NCI-H1092 (cell line): Measurements from ENCODE around the gene C1orf167.
A peak's percentile ranks its signal among the peaks of the same experiment; 100 is the strongest.
"Not testable (repeated sequence)": the region's sequence is repeated elsewhere in the genome, so short reads cannot be mapped to it uniquely, and the experiment has no call there.

ENCODE experiments used
- DNase-seq: peaks from one replicate; lab custom pipeline; 2025; lab: John Stamatoyannopoulos, UW

The C1orf167 gene

DNA sequence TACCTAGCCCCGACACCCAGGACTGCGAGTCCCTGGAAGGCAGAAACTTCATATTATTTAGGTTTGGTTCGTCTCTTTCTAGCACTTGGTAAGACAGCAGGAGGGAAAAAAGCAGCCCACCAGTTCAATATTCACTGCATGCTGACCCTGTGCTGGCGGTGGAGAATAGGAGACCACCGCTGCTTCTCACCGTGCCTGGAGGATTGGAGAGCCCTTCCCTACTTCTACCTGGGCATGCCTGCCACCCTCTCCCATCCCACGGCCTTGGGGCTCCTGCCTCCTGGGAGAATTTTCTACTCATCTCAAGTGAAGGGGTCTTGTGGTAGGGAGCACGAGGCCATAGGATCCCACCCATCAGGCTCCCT lies 38.4 kb downstream of the C1orf167 start:
- no peak for DNase-seq

- DNase-seq, result no peak
Measured at GRCh38 chr1:11800756-11801433, 38.9 kb downstream of the C1orf167 start.

GRCh38 chr1:11802616-11802972 lies 40.6 kb downstream of the C1orf167 start:
- DNase-seq, result no peak

DNA sequence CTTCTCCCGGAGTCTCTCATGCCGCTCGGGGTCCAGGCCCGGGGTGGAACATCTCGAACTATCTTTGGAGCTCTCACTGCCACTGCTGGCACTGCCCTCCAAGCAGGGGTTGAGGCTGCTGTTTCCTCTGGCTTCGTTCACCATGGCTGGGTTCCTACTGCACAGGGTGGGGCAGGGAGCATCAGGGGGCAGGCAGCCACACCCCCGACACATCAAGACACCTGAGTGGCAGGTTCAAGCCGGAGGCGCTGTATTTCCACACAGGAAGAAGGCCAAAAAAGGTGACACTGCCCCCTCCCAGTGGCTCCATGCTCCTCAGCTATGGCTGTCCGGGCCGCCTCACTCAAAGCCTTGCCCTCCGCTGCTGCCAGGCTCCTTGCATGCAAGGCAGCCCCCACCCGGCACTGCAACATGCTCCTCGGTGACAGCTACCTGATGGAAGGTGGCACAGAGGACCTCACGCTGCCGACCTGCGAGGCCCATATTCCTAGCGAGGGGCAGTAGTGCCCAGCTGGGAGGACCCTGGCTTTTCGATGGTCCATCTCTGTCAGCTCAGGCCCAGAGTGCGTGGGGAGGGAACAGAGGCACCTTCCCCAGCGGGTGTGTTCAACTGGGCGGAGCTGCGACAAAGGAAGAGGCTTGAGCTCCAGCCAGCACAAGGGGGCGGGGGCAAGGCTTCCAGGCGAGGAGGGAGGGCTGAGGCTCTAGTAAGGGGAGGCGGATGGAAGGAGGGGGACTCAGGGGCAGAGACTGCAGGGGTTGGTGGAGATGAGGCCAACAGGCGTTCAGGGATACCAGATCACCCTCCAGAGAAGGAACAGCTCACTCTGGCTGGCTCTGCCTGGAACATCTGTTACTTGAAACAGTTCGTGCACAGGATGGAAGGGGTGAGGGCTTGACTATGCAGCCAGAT lies 41.2 kb downstream of the C1orf167 start:
- no peak for DNase-seq

DNA sequence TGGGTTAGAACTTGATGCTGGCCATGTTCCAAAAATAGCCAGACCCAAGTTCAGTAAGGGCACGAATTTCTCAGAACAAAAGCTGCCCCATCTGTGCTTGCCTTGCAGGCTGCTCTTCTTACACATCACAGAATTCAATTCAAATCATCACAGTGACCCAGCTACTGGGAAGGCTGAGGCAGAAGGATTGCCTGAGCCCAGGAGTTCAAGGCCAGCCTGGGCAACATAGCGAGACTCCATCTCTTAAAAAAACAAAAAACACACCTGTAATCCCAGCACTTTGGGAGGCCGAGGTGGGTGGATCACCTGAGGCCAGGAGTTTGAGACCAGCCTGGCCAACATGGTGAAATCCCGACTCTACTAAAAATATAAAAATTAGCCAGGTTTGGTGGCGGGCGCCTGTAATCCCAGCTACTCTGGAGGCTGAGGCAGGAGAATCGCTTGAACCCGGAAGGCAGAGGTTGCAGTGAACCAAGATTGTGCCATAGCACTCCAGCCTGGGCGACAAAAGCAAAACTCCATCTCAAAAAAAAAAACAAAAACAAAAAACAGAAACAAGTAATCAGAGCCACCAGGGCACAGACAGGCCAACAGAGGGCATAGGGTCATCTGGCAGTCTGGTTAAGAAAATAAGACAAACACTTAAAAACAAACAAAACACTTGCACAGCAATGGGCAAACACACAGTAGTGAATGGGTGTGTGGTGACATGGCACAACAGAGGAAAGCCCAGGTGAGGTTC lies 42.1 kb downstream of the C1orf167 start:
- not testable (repeated sequence) for DNase-seq

GRCh38 chr1:11804666-11805421 lies 42.9 kb downstream of the C1orf167 start:
- peak; percentile 48 for DNase-seq

- DNase-seq, result peak; percentile 99
Measured at GRCh38 chr1:11805422-11806306, 43.7 kb downstream of the C1orf167 start, which contains the start of the genes CLCN6 and MTHFR. TSS of gene CLCN6 (plus strand) at chr1:11806191. CDS start at chr1:11806263, 72 bp downstream. TSS of gene MTHFR (minus strand) at chr1:11805964. CDS start at chr1:11803116, 2,848 bp downstream.

GRCh38 chr1:11806307-11806936 lies 44.4 kb downstream of the C1orf167 start:
- peak; percentile 18 for DNase-seq

GRCh38 chr1:11807133-11807532 lies 45.1 kb downstream of the C1orf167 start:
- DNase-seq, result no peak

DNA sequence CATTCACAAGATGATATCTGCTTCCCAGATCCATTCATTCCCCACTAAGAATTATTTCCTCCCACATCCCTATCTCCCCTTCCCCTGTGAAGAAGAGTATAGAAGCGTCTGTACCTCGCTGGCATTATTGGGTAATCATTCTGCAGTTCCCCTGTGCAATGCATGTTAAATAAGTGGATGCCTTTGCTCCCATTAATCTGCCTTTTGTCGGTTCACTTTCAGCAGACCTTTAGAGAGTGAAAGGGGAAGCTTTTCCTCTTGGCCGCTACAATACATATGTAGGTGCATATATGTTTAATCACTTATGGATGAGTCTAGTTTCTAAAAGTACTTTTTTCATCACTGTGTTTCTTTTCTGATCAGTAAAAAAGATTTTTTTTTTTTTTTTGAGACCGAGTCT lies 51.0 kb downstream of the C1orf167 start:
- no peak for DNase-seq

GRCh38 chr1:11817192-11817591 lies 55.2 kb downstream of the C1orf167 start:
- no peak for DNase-seq

DNA sequence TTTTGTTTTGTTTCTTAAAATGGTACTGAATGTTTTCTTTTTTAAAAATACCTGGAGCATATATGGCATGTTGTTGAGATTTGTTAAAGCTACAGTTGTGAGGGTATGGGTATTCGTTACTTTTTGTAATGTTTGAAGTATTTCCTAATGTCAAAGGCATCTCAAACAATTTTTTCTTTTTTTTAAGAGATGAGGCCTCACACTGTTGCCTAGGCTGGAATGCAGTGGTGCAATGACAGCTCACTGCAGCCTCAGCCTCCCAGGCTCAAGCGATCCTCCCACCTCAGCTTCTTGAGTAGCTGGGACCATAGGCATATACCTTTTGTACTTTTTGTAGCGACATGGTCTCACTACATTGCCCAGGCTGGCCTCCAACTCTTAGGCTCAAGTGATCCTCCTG lies 60.1 kb downstream of the C1orf167 start:
- no peak for DNase-seq

- no peak for DNase-seq
Measured at GRCh38 chr1:11823366-11824137, 61.6 kb downstream of the C1orf167 start.

- DNase-seq, result no peak
Measured at GRCh38 chr1:11825131-11825530, 63.1 kb downstream of the C1orf167 start.

DNA sequence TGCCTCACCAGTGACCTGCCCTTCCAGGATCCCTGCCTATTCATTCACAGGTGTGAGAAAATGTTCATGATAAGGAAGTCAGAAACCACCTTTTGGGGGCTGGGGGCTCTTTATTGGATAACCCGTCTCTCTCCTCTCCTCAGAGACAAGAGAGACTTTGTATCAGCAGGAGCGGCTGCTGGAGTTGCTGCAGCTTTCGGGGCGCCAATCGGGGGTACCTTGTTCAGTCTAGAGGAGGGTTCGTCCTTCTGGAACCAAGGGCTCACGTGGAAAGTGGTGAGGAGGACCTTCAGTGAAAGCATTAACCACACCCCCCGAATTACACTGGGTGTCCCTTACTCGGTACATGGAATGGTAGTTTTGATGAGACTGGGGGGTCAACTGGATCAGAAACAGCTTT lies 65.0 kb downstream of the C1orf167 start:
- no peak for DNase-seq

DNA sequence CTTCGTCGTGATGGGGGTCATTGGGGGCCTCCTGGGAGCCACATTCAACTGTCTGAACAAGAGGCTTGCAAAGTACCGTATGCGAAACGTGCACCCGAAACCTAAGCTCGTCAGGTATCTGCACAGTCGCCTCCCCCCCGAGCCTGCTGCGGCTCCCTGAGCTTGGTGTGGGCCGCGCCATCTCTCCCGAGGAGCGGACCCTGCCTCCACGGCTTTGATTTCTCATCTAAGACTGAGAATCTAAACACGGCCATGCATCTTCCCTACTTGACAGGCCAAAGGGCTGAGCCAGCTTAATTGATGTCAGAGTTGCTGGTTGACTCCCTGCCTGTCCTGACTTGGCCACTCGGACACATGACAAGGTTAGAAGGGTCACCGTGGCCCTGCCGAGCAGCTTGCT lies 66.5 kb downstream of the C1orf167 start:
- DNase-seq, result no peak

DNA sequence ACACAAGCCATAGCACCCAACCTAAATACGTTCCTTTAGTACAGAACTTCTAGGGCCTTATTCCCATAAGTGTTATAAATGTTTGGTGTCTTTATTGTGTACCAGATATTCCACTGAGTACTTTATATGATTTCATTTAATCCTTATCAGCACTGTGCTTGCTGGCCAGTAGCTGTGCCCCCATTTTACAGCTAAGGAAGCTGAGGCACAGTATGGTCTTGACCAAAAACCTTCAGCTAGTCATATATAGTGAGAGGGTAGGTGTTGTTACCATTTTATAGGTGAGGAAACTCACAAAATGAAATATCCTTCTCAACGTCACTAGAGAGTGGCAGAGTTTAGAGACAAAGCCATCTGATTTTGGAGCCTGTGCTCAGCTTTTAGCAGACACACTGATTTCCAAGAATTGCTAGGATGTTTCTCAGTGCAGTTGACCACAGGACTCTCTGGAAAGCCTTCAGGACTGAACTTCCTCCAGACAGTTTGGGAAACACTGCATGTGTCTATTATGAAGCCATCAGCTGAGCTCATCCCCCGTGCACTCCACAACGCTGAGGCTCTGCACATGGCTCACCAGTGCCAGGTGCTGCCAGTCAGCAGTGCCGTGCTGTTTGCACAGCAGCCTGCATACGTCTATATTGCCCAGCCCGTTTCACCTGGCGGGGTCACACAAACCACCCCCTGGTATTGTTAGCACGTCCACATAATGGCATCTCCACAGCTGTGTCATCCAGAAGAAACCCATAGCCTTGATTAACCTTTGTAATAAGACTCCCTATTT lies 70.1 kb downstream of the C1orf167 start:
- peak; percentile 54 for DNase-seq

- DNase-seq, result no peak
Measured at GRCh38 chr1:11833497-11833896, 71.5 kb downstream of the C1orf167 start.

GRCh38 chr1:11833900-11834299 lies 71.9 kb downstream of the C1orf167 start:
- DNase-seq, result no peak
